ENCODE measurements around the gene SCAMP5. TPM values are rescaled to one million over a fixed set of nuclear protein-coding genes. Genes with fewer than 3 reads are reported as not detected.

The SCAMP5 gene
- total and polyA plus RNA-seq, 2 of the 13 experiments (the other 11 are each of a cell fraction or from before 2014, with no cell fraction given): 34.3 to 49.0 TPM

DNA sequence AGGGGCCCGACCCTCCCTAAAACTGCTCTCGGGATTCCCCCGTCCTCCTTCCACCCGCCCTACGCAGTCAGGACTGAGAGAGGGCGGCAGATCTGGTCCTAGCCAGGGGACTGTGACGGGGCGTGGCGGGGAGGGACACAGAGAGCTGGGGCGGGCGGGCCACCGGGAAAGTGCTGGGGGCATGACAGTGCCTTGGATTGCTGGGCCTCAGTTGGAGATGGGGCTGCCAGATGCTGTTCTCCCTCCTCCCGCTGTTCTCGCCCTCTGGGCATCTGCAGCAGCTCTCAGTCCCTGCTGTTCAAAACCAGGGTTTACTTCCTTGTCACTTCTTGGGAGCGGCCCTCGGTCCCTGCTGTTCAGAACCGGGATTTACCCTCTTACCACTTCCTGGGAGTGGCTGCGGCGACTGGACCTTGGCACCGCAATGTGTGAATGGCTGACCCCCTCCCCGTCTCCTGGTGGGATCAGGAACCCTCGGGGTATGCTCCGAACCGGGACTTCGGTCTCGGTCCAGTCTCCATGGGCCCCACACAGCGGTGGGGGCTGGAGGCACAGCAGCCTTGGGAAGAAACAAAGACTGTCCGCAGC is 36.9 kb upstream of the SCAMP5 start (continued):
- TF ChIP-seq KDM2A (CRISPR knock-in tag; IDR thresholded peaks at IDR 0.05; ENCODE audit: borderline replicate concordance, low read depth) (peak; percentile 20; the same call in 1 of the 2 replicates), CREM (IDR thresholded peaks at IDR 0.05) (no peak), CREM (CRISPR knock-in tag; IDR thresholded peaks at IDR 0.05) (no peak), REL (CRISPR knock-in tag; conservative IDR thresholded peaks at IDR 0.05) (no peak), TBP (CRISPR knock-in tag; IDR thresholded peaks at IDR 0.05) (no peak), THAP11 (CRISPR knock-in tag; IDR thresholded peaks at IDR 0.05) (0 out of 2 replicates have a peak, but pooled peaks have one; percentile 27), ZNF672 (CRISPR knock-in tag; IDR thresholded peaks at IDR 0.05) (no peak), ZNF354B (CRISPR knock-in tag; IDR thresholded peaks at IDR 0.05) (no peak), ZNF703 (CRISPR knock-in tag; IDR thresholded peaks at IDR 0.05; ENCODE audit: borderline replicate concordance) (no peak), SAP130 (CRISPR knock-in tag; IDR thresholded peaks at IDR 0.05; ENCODE audit: low read depth) (peak; percentile 57; the same call in 1 of the 2 replicates), GABPB1 (CRISPR knock-in tag; IDR thresholded peaks at IDR 0.05) (peak; percentile 63), ZNF446 (CRISPR knock-in tag; IDR thresholded peaks at IDR 0.05) (no peak), RAD21 (CRISPR knock-in tag; IDR thresholded peaks at IDR 0.05) (no peak), HOXA3 (CRISPR knock-in tag; IDR thresholded peaks at IDR 0.05) (peak; percentile 49; the same call in 1 of the 2 replicates), ELF3 (CRISPR knock-in tag; IDR thresholded peaks at IDR 0.05) (peak; percentile 77), ZNF431 (CRISPR knock-in tag; IDR thresholded peaks at IDR 0.05; ENCODE audit: borderline replicate concordance, low read depth) (no peak), HIVEP1 (CRISPR knock-in tag; IDR thresholded peaks at IDR 0.05) (peak; percentile 62; the same call in 1 of the 2 replicates)
- TF ChIP-seq, protein P1, sequence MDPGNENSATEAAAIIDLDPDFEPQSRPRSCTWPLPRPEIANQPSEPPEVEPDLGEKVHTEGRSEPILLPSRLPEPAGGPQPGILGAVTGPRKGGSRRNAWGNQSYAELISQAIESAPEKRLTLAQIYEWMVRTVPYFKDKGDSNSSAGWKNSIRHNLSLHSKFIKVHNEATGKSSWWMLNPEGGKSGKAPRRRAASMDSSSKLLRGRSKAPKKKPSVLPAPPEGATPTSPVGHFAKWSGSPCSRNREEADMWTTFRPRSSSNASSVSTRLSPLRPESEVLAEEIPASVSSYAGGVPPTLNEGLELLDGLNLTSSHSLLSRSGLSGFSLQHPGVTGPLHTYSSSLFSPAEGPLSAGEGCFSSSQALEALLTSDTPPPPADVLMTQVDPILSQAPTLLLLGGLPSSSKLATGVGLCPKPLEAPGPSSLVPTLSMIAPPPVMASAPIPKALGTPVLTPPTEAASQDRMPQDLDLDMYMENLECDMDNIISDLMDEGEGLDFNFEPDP (CRISPR knock-in tag; conservative IDR thresholded peaks at IDR 0.05): no peak
- TF ChIP-seq, protein P2, sequence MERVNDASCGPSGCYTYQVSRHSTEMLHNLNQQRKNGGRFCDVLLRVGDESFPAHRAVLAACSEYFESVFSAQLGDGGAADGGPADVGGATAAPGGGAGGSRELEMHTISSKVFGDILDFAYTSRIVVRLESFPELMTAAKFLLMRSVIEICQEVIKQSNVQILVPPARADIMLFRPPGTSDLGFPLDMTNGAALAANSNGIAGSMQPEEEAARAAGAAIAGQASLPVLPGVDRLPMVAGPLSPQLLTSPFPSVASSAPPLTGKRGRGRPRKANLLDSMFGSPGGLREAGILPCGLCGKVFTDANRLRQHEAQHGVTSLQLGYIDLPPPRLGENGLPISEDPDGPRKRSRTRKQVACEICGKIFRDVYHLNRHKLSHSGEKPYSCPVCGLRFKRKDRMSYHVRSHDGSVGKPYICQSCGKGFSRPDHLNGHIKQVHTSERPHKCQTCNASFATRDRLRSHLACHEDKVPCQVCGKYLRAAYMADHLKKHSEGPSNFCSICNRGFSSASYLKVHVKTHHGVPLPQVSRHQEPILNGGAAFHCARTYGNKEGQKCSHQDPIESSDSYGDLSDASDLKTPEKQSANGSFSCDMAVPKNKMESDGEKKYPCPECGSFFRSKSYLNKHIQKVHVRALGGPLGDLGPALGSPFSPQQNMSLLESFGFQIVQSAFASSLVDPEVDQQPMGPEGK (CRISPR knock-in tag; IDR thresholded peaks at IDR 0.05): peak; percentile 59
- TF ChIP-seq, protein P3, sequence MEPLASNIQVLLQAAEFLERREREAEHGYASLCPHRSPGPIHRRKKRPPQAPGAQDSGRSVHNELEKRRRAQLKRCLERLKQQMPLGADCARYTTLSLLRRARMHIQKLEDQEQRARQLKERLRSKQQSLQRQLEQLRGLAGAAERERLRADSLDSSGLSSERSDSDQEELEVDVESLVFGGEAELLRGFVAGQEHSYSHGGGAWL (CRISPR knock-in tag; IDR thresholded peaks at IDR 0.05): no peak
- TF ChIP-seq, protein P4, sequence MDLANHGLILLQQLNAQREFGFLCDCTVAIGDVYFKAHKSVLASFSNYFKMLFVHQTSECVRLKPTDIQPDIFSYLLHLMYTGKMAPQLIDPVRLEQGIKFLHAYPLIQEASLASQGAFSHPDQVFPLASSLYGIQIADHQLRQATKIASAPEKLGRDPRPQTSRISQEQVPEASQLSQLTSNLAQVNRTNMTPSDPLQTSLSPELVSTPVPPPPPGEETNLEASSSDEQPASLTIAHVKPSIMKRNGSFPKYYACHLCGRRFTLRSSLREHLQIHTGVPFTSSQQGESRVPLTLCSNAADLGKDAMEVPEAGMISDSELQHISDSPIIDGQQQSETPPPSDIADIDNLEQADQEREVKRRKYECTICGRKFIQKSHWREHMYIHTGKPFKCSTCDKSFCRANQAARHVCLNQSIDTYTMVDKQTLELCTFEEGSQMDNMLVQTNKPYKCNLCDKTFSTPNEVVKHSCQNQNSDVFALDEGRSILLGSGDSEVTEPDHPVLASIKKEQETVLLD (CRISPR knock-in tag; IDR thresholded peaks at IDR 0.05; ENCODE audit: low read depth): no peak
- TF ChIP-seq, protein P5, sequence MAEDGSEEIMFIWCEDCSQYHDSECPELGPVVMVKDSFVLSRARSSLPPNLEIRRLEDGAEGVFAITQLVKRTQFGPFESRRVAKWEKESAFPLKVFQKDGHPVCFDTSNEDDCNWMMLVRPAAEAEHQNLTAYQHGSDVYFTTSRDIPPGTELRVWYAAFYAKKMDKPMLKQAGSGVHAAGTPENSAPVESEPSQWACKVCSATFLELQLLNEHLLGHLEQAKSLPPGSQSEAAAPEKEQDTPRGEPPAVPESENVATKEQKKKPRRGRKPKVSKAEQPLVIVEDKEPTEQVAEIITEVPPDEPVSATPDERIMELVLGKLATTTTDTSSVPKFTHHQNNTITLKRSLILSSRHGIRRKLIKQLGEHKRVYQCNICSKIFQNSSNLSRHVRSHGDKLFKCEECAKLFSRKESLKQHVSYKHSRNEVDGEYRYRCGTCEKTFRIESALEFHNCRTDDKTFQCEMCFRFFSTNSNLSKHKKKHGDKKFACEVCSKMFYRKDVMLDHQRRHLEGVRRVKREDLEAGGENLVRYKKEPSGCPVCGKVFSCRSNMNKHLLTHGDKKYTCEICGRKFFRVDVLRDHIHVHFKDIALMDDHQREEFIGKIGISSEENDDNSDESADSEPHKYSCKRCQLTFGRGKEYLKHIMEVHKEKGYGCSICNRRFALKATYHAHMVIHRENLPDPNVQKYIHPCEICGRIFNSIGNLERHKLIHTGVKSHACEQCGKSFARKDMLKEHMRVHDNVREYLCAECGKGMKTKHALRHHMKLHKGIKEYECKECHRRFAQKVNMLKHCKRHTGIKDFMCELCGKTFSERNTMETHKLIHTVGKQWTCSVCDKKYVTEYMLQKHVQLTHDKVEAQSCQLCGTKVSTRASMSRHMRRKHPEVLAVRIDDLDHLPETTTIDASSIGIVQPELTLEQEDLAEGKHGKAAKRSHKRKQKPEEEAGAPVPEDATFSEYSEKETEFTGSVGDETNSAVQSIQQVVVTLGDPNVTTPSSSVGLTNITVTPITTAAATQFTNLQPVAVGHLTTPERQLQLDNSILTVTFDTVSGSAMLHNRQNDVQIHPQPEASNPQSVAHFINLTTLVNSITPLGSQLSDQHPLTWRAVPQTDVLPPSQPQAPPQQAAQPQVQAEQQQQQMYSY (CRISPR knock-in tag; IDR thresholded peaks at IDR 0.05): peak; percentile 17; the same call in 1 of the 2 replicates

All from HepG2 (cell line).